HepG2 (cell line): ENCODE measurements around the gene MACROD2.

Experiments
- ATF2 ChIP-seq: sonication (generic); formaldehyde crosslinking; IDR thresholded peaks from 2 replicates; pipeline ENCODE4 v1.4.0; 2020; ENCODE audit warnings: missing genetic modification reagents
- CEBPB ChIP-seq: IDR thresholded peaks from 2 replicates; pipeline ENCODE4 v1.6.1; 2011; ENCODE audit warnings: low read depth, low read length, improper control_type of control experiment, borderline replicate concordance
- EP300 ChIP-seq, 3 experiments: sonication (generic) in 1 of 3; formaldehyde crosslinking in 1 of 3; IDR thresholded peaks; 2 replicates each; pipeline versions ENCODE4 v1.5.1 to v1.6.1; 2011 to 2020; ENCODE audit warnings: low read depth in 2 of 3, low read length in 2 of 3, borderline replicate concordance in 1 of 3, improper control_type of control experiment in 1 of 3, mild to moderate bottlenecking in 1 of 3, missing genetic modification reagents in 1 of 3, moderate library complexity in 1 of 3
- MXD1 ChIP-seq: sonication (generic); formaldehyde crosslinking; IDR thresholded peaks from 2 replicates; pipeline ENCODE4 v1.4.0; 2020; ENCODE audit warnings: mild to moderate bottlenecking, missing genetic modification reagents
- MXI1 ChIP-seq: IDR thresholded peaks from 3 replicates; pipeline ENCODE4 v1.6.1; 2012; ENCODE audit warnings: low read depth, low read length, inconsistent platforms, borderline replicate concordance
- POLR2A ChIP-seq, 2 experiments: IDR thresholded peaks; 2 replicates each; pipeline ENCODE4 v1.6.1; 2011; ENCODE audit warnings: low read depth in 2 of 2, low read length in 2 of 2, mild to moderate bottlenecking in 1 of 2, moderate library complexity in 1 of 2; ENCODE audit not compliant: insufficient read depth in 1 of 2
- TP53 ChIP-seq: sonication (generic); formaldehyde crosslinking; conservative IDR thresholded peaks from 2 replicates; pipeline ENCODE4 v1.4.0; 2020; ENCODE audit warnings: missing genetic modification reagents
- TSC22D2 ChIP-seq: sonication (generic); formaldehyde crosslinking; IDR thresholded peaks from 2 replicates; pipeline ENCODE4 v1.5.1; 2020; ENCODE audit warnings: missing genetic modification reagents, mild to moderate bottlenecking, borderline replicate concordance
- ZNF510 ChIP-seq: sonication (generic); formaldehyde crosslinking; IDR thresholded peaks from 2 replicates; pipeline ENCODE4 v1.4.0; 2020; ENCODE audit warnings: low read depth, mild to moderate bottlenecking, missing genetic modification reagents
- TF ChIP-seq, protein P1 (sequence below): sonication (generic); formaldehyde crosslinking; IDR thresholded peaks from 2 replicates; pipeline ENCODE4 v1.9.0; 2021; ENCODE audit warnings: missing genetic modification reagents, borderline replicate concordance
- TF ChIP-seq, protein P2 (sequence below): sonication (generic); formaldehyde crosslinking; IDR thresholded peaks from 2 replicates; pipeline ENCODE4 v1.5.0; 2020; ENCODE audit warnings: mild to moderate bottlenecking, missing genetic modification reagents, moderate library complexity

DNA sequence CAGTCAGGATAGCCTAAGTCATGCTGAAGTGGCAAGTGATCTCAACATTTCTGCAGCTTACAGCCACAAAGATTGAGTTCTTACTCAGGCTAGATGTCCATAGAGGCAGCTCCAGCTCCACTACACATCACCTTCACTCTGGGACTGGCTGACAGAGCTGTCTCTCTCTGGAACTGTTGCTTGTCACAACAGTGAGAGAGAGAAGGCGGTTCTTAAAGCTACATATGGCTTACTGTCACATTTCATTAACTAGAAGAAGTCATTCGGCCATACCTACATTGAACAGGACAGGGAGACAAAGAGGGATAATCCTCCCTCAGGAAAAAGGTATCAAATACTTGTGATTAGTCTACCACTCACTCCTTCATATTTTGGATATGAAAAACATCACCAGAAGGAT is 1257.0 kb downstream of the MACROD2 start:
- TF ChIP-seq, protein P1, sequence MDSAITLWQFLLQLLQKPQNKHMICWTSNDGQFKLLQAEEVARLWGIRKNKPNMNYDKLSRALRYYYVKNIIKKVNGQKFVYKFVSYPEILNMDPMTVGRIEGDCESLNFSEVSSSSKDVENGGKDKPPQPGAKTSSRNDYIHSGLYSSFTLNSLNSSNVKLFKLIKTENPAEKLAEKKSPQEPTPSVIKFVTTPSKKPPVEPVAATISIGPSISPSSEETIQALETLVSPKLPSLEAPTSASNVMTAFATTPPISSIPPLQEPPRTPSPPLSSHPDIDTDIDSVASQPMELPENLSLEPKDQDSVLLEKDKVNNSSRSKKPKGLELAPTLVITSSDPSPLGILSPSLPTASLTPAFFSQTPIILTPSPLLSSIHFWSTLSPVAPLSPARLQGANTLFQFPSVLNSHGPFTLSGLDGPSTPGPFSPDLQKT (CRISPR knock-in tag): no peak
- TF ChIP-seq ATF2 (CRISPR knock-in tag) (no peak), EP300 (IDR thresholded peaks at IDR 0.05; ENCODE audit: low read depth in 2 of 2, low read length in 2 of 2) (no peak), EP300 (CRISPR knock-in tag; IDR thresholded peaks at IDR 0.05; ENCODE audit: borderline replicate concordance) (no peak), CEBPB (no peak), ZNF510 (CRISPR knock-in tag) (no peak), POLR2A (IDR thresholded peaks at IDR 0.05; ENCODE audit: insufficient read depth in 1 of 2, low read depth in 2 of 2, low read length in 2 of 2) (no peak), MXD1 (no peak), MXI1 (no peak), TSC22D2 (CRISPR knock-in tag) (no peak), TP53 (no peak)
- TF ChIP-seq, protein P2, sequence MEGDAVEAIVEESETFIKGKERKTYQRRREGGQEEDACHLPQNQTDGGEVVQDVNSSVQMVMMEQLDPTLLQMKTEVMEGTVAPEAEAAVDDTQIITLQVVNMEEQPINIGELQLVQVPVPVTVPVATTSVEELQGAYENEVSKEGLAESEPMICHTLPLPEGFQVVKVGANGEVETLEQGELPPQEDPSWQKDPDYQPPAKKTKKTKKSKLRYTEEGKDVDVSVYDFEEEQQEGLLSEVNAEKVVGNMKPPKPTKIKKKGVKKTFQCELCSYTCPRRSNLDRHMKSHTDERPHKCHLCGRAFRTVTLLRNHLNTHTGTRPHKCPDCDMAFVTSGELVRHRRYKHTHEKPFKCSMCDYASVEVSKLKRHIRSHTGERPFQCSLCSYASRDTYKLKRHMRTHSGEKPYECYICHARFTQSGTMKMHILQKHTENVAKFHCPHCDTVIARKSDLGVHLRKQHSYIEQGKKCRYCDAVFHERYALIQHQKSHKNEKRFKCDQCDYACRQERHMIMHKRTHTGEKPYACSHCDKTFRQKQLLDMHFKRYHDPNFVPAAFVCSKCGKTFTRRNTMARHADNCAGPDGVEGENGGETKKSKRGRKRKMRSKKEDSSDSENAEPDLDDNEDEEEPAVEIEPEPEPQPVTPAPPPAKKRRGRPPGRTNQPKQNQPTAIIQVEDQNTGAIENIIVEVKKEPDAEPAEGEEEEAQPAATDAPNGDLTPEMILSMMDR: no peak
